Motor neuron (in vitro differentiated cells): Measurements from ENCODE around the gene APELA. TPM values are rescaled to one million over a fixed set of nuclear protein-coding genes. Genes with fewer than 3 reads are reported as not detected.
"Not testable (repeated sequence)": the region's sequence is repeated elsewhere in the genome, so short reads cannot be mapped to it uniquely, and the experiment has no call there.

Experiments
- ATAC-seq, 8 experiments: fragments of 200-7000 bp; cut with Tn5 transposase; replicated peaks in 6 of 8; 2 replicates each; pipeline ENCODE4 v1.8.0; 2021; ENCODE audit warnings: mild to moderate bottlenecking in 8 of 8, moderate library complexity in 8 of 8
- H3K27ac ChIP-seq, 2 donors: fragments of 250-450 bp; sonication (Bioruptor Pico); 2 replicates each; pipeline ENCODE4 v1.9.0; 2021; ENCODE audit warnings: antibody characterized with exemption in 2 of 2, mild to moderate bottlenecking in 2 of 2, moderate library complexity in 1 of 2
- H3K4me1 ChIP-seq, 2 donors: fragments of 250-450 bp; sonication (Bioruptor Pico); replicated peaks in 1 of 2; 2 replicates each; pipeline ENCODE4 v1.6.1; 2021; ENCODE audit warnings: antibody characterized with exemption in 2 of 2, mild to moderate bottlenecking in 2 of 2, moderate library complexity in 1 of 2
- H3K4me3 ChIP-seq, 5 donors: fragments of 250-450 bp; sonication (Bioruptor Pico); 2 replicates each; pipeline ENCODE4 v1.9.0; 2021; ENCODE audit warnings: antibody characterized with exemption in 5 of 5, mild to moderate bottlenecking in 5 of 5, moderate library complexity in 4 of 5
- WGBS, 10 experiments: fragments of 450-650 bp; shearing (Covaris generic); methylation state at CpG; one replicate each; pipeline ENCODE4 v1.0.0; 2022; 5-methylcytosine and 5-hydroxymethylcytosine counted together
- in situ Hi-C, 9 experiments: fragments of 400-800 bp; cut with MboI; loops; one replicate each; pipeline ENCODE4 v1.15.0; 2021; ENCODE audit warnings: low sequenced_read_pairs in 9 of 9, low pct_unique_long_range_greater_than_20kb in 2 of 9; ENCODE audit not compliant: unreplicated experiment in 9 of 9
- total RNA-seq, 8 experiments: library from RNA; unstranded; fragments of 300-600 nt; gene quantifications; 2 replicates each; pipeline versions ENCODE4 v1.2.3 to v1.2.4, GENCODE V29; 2022

Gene APELA
- total RNA-seq, 8 experiments from 2014 or later = 10.2 to 62.4 (median 12.8) TPM; not detected in 2

DNA sequence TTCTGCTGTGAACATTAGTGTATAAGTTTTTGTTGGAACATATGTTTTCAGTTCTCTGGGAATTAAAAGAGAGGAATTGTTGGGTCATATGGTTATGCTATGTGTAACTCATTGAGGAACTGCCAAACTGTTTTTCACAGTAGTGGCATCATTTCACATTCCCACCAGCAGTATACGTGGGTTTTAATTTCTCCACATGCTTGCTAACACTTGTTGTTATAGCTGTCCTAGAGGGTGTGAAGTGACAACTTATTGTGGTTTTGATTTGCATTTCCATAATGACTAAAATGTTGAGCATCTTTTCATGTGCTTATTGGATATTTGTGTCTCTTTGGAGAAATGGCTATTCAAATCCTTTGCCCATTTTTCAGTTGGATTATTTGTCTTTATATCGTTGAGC is 13.7 kb downstream of the APELA start:
- 0 to 100% (median 60%) methylated on average over 1 to 2 of the region's 2 CpGs; no CpG with 5 or more reads in 3 of the 10 experiments for WGBS, 10 experiments
- H3K4me1 ChIP-seq = no peaks in the 10 kb centered on the region
- H3K4me3 ChIP-seq = no peak overlapping the region
- in situ Hi-C loops = loop anchor here in 2 of 9 experiments (25.0 kb wide), 1 partner anchor 103 kb away; no protein-coding TSS in a partner anchor
- no peak overlapping the region for H3K27ac ChIP-seq
- no peak for ATAC-seq

- no peaks in the 10 kb centered on the region for H3K4me1 ChIP-seq
- H3K4me3 ChIP-seq = no peak overlapping the region
- no peak overlapping the region for H3K27ac ChIP-seq
- ATAC-seq = no peak
- in situ Hi-C loops = loop anchor here in 2 of 9 experiments (25.0 kb wide), 1 partner anchor 105 kb away; no protein-coding TSS in a partner anchor
- whole genome bisulfite sequencing, 10 experiments = 0 to 100% (median 66%) methylated on average over 1 to 2 of the region's 3 CpGs; no CpG with 5 or more reads in 6 of the 10 experiments
Measured at GRCh38 chr4:164892018-164892417, 15.0 kb downstream of the APELA start.

DNA sequence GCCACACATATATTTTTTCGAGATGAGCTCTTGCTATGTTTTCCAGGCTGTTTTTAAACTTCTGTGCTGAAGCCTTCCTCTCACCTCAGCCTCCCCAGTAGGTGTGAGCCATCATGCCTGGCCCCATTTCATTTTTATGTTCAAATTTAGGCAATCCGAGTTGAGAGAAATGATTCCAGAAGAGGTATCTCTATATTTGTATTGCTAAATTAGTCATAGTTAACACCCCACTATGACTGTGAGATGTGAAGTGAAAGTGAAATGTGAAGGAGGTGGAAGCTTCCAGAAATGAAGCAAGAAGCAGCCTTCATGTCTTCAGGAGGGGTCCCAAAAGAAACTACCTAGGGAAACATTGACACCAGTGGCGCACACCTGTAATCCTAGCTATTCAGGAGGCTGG is 17.7 kb downstream of the APELA start:
- H3K27ac ChIP-seq = no peak overlapping the region
- H3K4me3 ChIP-seq = no peak overlapping the region
- WGBS, 10 experiments = 50 to 100% (median 80%) methylated on average over 1 to 3 of the region's 3 CpGs; no CpG with 5 or more reads in 4 of the 10 experiments
- no peak for ATAC-seq
- in situ Hi-C loops = loop anchor here in 2 of 9 experiments (25.0 kb wide), 1 partner anchor 107 kb away; no protein-coding TSS in a partner anchor
- H3K4me1 ChIP-seq = no peaks in the 10 kb centered on the region

- no peak overlapping the region for H3K4me3 ChIP-seq
- H3K4me1 ChIP-seq = no peaks in the 10 kb centered on the region
- 20 to 100% (median 83%) methylated on average over 1 to 2 of the region's 5 CpGs; no CpG with 5 or more reads in 5 of the 10 experiments for WGBS, 10 experiments
- no peak overlapping the region for H3K27ac ChIP-seq
- in situ Hi-C loops = no loop called here
- peak in 1 of 8 experiments; percentile 16 for ATAC-seq
Measured at GRCh38 chr4:164902608-164903007, 25.6 kb downstream of the APELA start.

DNA sequence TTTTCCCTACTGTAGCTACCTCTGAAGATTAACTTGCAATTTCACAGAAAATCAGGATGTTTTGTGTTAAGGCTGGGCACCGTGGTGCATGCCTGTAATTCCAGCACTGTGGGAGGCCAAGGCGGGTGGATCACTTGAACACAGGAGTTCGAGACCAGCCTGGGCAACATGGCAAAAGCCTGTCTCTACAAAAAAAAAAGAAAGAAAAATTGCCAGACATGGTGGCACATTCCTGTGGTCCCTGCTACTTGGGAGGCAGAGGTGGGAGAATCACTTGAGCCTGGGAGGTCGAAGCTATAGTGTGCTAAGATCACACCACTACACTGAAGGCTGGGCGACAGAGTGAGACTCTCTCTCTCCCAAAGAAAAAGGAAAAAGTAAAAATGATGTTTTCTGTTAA is 27.4 kb downstream of the APELA start:
- in situ Hi-C loops = no loop called here
- H3K27ac ChIP-seq = no peak overlapping the region
- WGBS, 10 experiments = 13 to 100% (median 54%) methylated on average over 1 to 5 of the region's 5 CpGs; no CpG with 5 or more reads in 3 of the 10 experiments
- no peaks in the 10 kb centered on the region for H3K4me1 ChIP-seq
- no peak overlapping the region for H3K4me3 ChIP-seq
- no peak for ATAC-seq

DNA sequence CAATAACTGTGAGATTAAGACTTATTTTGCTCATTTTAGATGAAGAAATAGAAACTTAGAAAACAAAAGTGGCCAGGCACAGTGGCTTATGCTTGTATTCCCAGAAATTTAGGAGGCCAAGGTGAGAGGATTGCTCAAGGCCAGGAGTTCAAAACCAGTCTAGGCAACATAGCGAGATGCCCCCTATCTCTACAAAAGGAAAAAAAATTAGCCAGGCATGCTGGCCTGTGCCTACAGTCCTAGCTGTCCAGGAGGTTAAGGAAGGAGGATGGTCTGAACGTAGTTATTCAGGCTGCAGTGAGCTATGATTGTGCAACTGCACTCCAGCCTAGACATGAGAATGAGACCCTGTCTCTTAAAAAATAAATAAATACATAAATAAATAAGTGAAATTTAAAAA is 28.0 kb downstream of the APELA start:
- 8 to 100% (median 86%) methylated on average over 1 to 2 of the region's 2 CpGs; no CpG with 5 or more reads in 1 of the 10 experiments for WGBS, 10 experiments
- no peak for ATAC-seq
- in situ Hi-C loops = no loop called here
- Histone ChIP-seq H3K4me3 (no peak overlapping the region), H3K27ac (no peak overlapping the region), H3K4me1 (no peaks in the 10 kb centered on the region)

- no peak for ATAC-seq
- in situ Hi-C loops = no loop called here
- Histone ChIP-seq H3K27ac (no peak overlapping the region), H3K4me1 (no peaks in the 10 kb centered on the region), H3K4me3 (no peak overlapping the region)
- WGBS, 10 experiments = 0 to 100% (median 69%) methylated on average over 1 to 3 of the region's 3 CpGs; no CpG with 5 or more reads in 3 of the 10 experiments
Measured at GRCh38 chr4:164906368-164906767, 29.4 kb downstream of the APELA start.

- peak in 2 of 8 experiments; percentile 25 to 56 for ATAC-seq
- H3K4me3 ChIP-seq, H3K4me1 ChIP-seq, H3K27ac ChIP-seq, in situ Hi-C loops: not testable (repeated sequence)
- 67 to 100% (median 100%) methylated on average over 1 of the region's 2 CpGs; no CpG with 5 or more reads in 5 of the 10 experiments for WGBS, 10 experiments
Measured at GRCh38 chr4:164913506-164913905, 36.5 kb downstream of the APELA start.

DNA sequence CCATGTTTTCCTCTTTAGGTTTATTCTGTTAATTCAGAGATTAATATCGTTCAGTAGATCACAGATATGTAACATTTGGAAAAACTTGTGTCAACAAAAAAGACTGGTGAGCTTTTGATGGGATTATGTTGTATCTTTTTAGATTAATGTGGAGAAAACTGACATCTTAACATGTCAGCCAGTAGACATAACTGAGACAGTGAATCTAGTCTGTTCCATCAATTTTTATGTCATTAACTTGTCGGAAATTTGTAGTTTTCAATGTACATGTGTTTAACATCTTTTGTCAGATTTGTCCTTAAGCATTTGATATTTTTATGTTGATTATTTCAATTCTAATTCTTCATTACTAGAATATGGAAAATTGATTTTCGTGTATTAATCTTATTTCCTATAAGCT is 42.0 kb downstream of the APELA start:
- H3K4me1 ChIP-seq = no peaks in the 10 kb centered on the region
- WGBS, 10 experiments = 22 to 100% (median 66%) methylated on average over 1 to 3 of the region's 3 CpGs
- in situ Hi-C loops = no loop called here

GRCh38 chr4:164924670-164925238 is 47.8 kb downstream of the APELA start:
- Histone ChIP-seq H3K4me3 (no peak overlapping the region), H3K27ac (no peak overlapping the region), H3K4me1 (no peaks in the 10 kb centered on the region)
- in situ Hi-C loops = no loop called here
- 45 to 100% (median 88%) methylated on average over 1 to 3 of the region's 3 CpGs; no CpG with 5 or more reads in 1 of the 10 experiments for WGBS, 10 experiments
- ATAC-seq = no peak

More for the DNA sequence above, 42.0 kb downstream of the APELA start:
- ATAC-seq = no peak
- Histone ChIP-seq H3K27ac (no peak overlapping the region), H3K4me3 (no peak overlapping the region)

- H3K4me1 ChIP-seq = no peaks in the 10 kb centered on the region
- H3K4me3 ChIP-seq = no peak overlapping the region
- peak in 2 of 8 experiments; percentile 53 to 59 for ATAC-seq
- no peak overlapping the region for H3K27ac ChIP-seq
- WGBS, 10 experiments = 5 to 100% (median 69%) methylated on average over 1 to 2 of the region's 2 CpGs; no CpG with 5 or more reads in 4 of the 10 experiments
- in situ Hi-C loops = no loop called here
Measured at GRCh38 chr4:164926301-164926700, 49.3 kb downstream of the APELA start.

- peak in 1 of 8 experiments; percentile 16 for ATAC-seq
- H3K4me3 ChIP-seq, in situ Hi-C loops, H3K4me1 ChIP-seq, H3K27ac ChIP-seq: not testable (repeated sequence)
- WGBS, 10 experiments = 100% methylated on average over 1 of the region's 2 CpGs; no CpG with 5 or more reads in 9 of the 10 experiments
Measured at GRCh38 chr4:164927101-164927500, 50.1 kb downstream of the APELA start.

DNA sequence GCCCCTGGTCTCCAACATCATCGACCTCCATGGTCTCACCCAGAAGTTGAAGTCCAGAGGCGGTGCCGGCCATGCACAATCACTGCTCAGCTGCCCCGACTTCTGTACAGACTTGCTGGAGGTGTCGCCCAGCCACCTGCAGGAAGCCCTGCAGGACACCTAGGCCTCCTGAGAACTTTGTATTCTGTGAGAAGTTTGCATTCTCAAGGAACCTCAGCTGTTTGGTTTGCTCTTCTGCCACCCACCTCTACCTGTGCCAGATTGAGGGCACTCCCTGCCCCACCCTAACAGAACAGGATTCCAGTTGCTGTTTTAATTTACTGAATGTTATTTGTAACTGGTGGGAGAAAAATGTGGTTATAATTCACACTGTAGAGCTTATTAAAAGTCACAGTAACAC is 53.7 kb downstream of the APELA start:
- ATAC-seq = no peak
- no peaks in the 10 kb centered on the region for H3K4me1 ChIP-seq
- H3K27ac ChIP-seq = no peak overlapping the region
- 60 to 100% (median 90%) methylated on average over 1 to 3 of the region's 5 CpGs; no CpG with 5 or more reads in 5 of the 10 experiments for WGBS, 10 experiments
- in situ Hi-C loops = no loop called here
- no peak overlapping the region for H3K4me3 ChIP-seq
